Neuronal stem cell (in vitro differentiated cells): ENCODE measurements around the gene FLNC.

Experiments
- DNase-seq: peaks from one replicate; pipeline ENCODE4 v3.0.0-alpha.2; 2013; ENCODE audit warnings: low spot score
- H2AFZ ChIP-seq: one replicate; pipeline ENCODE4 v1.6.1; 2013; ENCODE audit warnings: mild to moderate bottlenecking, low read length, inconsistent platforms
- H2AK5ac ChIP-seq: 2 replicates; pipeline ENCODE4 v1.6.1; 2013; ENCODE audit warnings: low read depth, mild to moderate bottlenecking, inconsistent platforms, low read length, moderate library complexity, mixed read lengths
- H2BK120ac ChIP-seq: 2 replicates; pipeline ENCODE4 v1.6.1; 2013; ENCODE audit warnings: low read depth, mild to moderate bottlenecking, inconsistent platforms, low read length, moderate library complexity, mixed read lengths
- H2BK12ac ChIP-seq: one replicate; pipeline ENCODE4 v1.6.1; 2013; ENCODE audit warnings: low read length, inconsistent platforms
- H2BK15ac ChIP-seq: 2 replicates; pipeline ENCODE4 v1.6.1; 2013; ENCODE audit warnings: mild to moderate bottlenecking, low read length, inconsistent platforms, mixed read lengths
- H2BK5ac ChIP-seq: one replicate; pipeline ENCODE4 v1.6.1; 2013; ENCODE audit warnings: inconsistent platforms, mild to moderate bottlenecking, low read length, moderate library complexity
- H3K14ac ChIP-seq: one replicate; pipeline ENCODE4 v1.6.1; 2013; ENCODE audit warnings: low read length, inconsistent platforms
- H3K18ac ChIP-seq: 2 replicates; pipeline ENCODE4 v1.6.1; 2013; ENCODE audit warnings: low read length, inconsistent platforms
- H3K23ac ChIP-seq: 2 replicates; pipeline ENCODE4 v1.6.1; 2013; ENCODE audit warnings: low read depth, mild to moderate bottlenecking, mixed read lengths, low read length, inconsistent platforms; ENCODE audit not compliant: poor library complexity
- H3K27ac ChIP-seq: replicated peaks from 3 replicates; pipeline ENCODE4 v1.5.1; 2013; ENCODE audit warnings: low read length, inconsistent platforms
- H3K27me3 ChIP-seq, 3 experiments: 2 replicates each; pipeline ENCODE4 v1.6.1; 2013; ENCODE audit warnings: low read length in 3 of 3, mild to moderate bottlenecking in 2 of 3, inconsistent platforms in 1 of 3, low read depth in 1 of 3, mixed read lengths in 1 of 3, moderate library complexity in 1 of 3; ENCODE audit not compliant: control insufficient read depth in 3 of 3, insufficient read depth in 3 of 3
- H3K36me3 ChIP-seq, 2 donors: replicated peaks in 1 of 2; 2 replicates each; pipeline ENCODE4 v1.6.1; 2013; ENCODE audit warnings: low read length in 2 of 2; ENCODE audit not compliant: control insufficient read depth in 2 of 2, insufficient read depth in 2 of 2
- H3K4ac ChIP-seq: 2 replicates; pipeline ENCODE4 v1.6.1; 2013; ENCODE audit warnings: inconsistent platforms, mild to moderate bottlenecking, low read length, moderate library complexity
- H3K4me1 ChIP-seq, 2 donors: 1 replicate in 1 of 2; 2 replicates in 1 of 2; pipeline ENCODE4 v1.6.1; 2013; ENCODE audit warnings: low read length in 2 of 2, low read depth in 1 of 2; ENCODE audit not compliant: control insufficient read depth in 2 of 2, insufficient read depth in 1 of 2
- H3K4me2 ChIP-seq: one replicate; pipeline ENCODE4 v1.6.1; 2013; ENCODE audit warnings: mild to moderate bottlenecking, low read length, inconsistent platforms; ENCODE audit not compliant: insufficient read depth, poor library complexity, severe bottlenecking
- H3K4me3 ChIP-seq, 2 donors: 2 replicates each; pipeline ENCODE4 v1.5.1; 2013; ENCODE audit warnings: low read length in 2 of 2, mild to moderate bottlenecking in 2 of 2, inconsistent platforms in 1 of 2, moderate library complexity in 1 of 2
- H3K79me1 ChIP-seq: one replicate; pipeline ENCODE4 v1.6.1; 2013; ENCODE audit warnings: low read depth, mild to moderate bottlenecking, inconsistent platforms, low read length, moderate library complexity
- H3K9ac ChIP-seq: one replicate; pipeline ENCODE4 v1.6.1; 2013; ENCODE audit warnings: mild to moderate bottlenecking, low read depth, low read length, inconsistent platforms; ENCODE audit not compliant: poor library complexity
- H3K9me3 ChIP-seq, 2 donors: replicated peaks in 1 of 2; 2 replicates each; pipeline versions ENCODE3 to v1.6.1; 2013; ENCODE audit warnings: low read length in 2 of 2, mild to moderate bottlenecking in 2 of 2, inconsistent platforms in 1 of 2, low read depth in 1 of 2, mixed read lengths in 1 of 2, moderate library complexity in 1 of 2; ENCODE audit not compliant: control insufficient read depth in 2 of 2, insufficient read depth in 1 of 2
- H4K8ac ChIP-seq: one replicate; pipeline ENCODE4 v1.6.1; 2013; ENCODE audit warnings: low read depth, mild to moderate bottlenecking, inconsistent platforms, low read length, moderate library complexity
- H4K91ac ChIP-seq: one replicate; pipeline ENCODE4 v1.6.1; 2013; ENCODE audit warnings: low read length, low read depth, mild to moderate bottlenecking, inconsistent platforms; ENCODE audit not compliant: poor library complexity
- WGBS, 2 donors: extraction: QIAGEN DNeasy Blood & Tissue Kit; methylation state at CpG; one replicate each; pipeline ENCODE4 v1.1.7; 2013; ENCODE audit warnings: missing lambda C conversion rate in 2 of 2, mixed read lengths in 1 of 2; ENCODE audit not compliant: insufficient read length in 2 of 2, insufficient replicate concordance in 1 of 2; ENCODE audit errors: extremely low coverage in 2 of 2; 5-methylcytosine and 5-hydroxymethylcytosine counted together

The FLNC gene

GRCh38 chr7:128863433-128863989 is 33.3 kb downstream of the FLNC start:
- peak overlapping the region; percentile 89 for H2AFZ ChIP-seq
- peak overlapping the region; percentile 90 for H3K4me2 ChIP-seq
- H2BK5ac ChIP-seq, result no peak overlapping the region
- no peaks in the 10 kb centered on the region for H3K9me3 ChIP-seq
- H3K23ac ChIP-seq, result no peak overlapping the region
- no peak overlapping the region for H2BK12ac ChIP-seq
- peak overlapping the region; percentile 97 for H3K9ac ChIP-seq
- peak overlapping the region; percentile 86 to 90 for H3K4me3 ChIP-seq
- peaks cover 0 to 13% (median 0%) of the 10 kb centered on the region in 3 experiments for H3K27me3 ChIP-seq
- DNase-seq, result peak; percentile 51
- no peak overlapping the region for H2BK120ac ChIP-seq
- H3K4ac ChIP-seq, result no peak overlapping the region
- peaks cover 15% of the 10 kb centered on the region in 2 donors for H3K36me3 ChIP-seq
- H3K27ac ChIP-seq, result no peak overlapping the region
- no peak overlapping the region for H3K14ac ChIP-seq
- no peak overlapping the region for H4K91ac ChIP-seq
- no peak overlapping the region for H2AK5ac ChIP-seq
- no peaks in the 10 kb centered on the region for H3K79me1 ChIP-seq
- H4K8ac ChIP-seq, result no peak overlapping the region
- peak overlapping the region; percentile 28 for H3K18ac ChIP-seq
- no peak overlapping the region for H2BK15ac ChIP-seq
- peaks cover 10 to 11% of the 10 kb centered on the region in 2 donors for H3K4me1 ChIP-seq
- WGBS, 2 donors, result no CpG with 5 or more reads among the region's 6 CpGs

DNA sequence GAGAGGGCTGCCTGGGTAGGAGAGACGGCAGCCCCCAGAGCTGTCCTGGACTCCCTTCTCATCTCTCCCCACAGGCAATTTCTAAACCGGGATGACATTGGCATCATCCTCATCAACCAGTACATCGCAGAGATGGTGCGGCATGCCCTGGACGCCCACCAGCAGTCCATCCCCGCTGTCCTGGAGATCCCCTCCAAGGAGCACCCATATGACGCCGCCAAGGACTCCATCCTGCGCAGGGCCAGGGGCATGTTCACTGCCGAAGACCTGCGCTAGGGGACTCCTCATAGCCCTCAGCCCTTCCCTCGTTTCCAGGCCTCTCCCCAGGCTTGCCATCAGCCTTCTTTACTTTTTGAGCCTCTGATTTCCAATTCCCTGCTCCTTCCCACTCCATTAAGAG is 35.1 kb downstream of the FLNC start:
- Histone ChIP-seq H2BK120ac (no peak overlapping the region), H3K4me3 (no peak overlapping the region), H3K79me1 (no peaks in the 10 kb centered on the region), H3K27me3 (peaks cover 0 to 30% (median 5%) of the 10 kb centered on the region in 3 experiments), H2BK12ac (no peak overlapping the region), H4K91ac (no peak overlapping the region), H3K4ac (no peak overlapping the region), H2BK5ac (no peak overlapping the region), H3K9ac (no peak overlapping the region), H3K18ac (no peak overlapping the region), H3K14ac (no peak overlapping the region), H2AK5ac (no peak overlapping the region), H3K23ac (no peak overlapping the region), H3K9me3 (no peaks in the 10 kb centered on the region), H2AFZ (no peak overlapping the region), H2BK15ac (no peak overlapping the region), H3K36me3 (peaks cover 14 to 15% of the 10 kb centered on the region in 2 donors), H3K4me2 (no peak overlapping the region), H3K4me1 (peaks cover 3 to 16% of the 10 kb centered on the region in 2 donors), H4K8ac (no peak overlapping the region), H3K27ac (no peak overlapping the region)
- DNase-seq, result no peak
- no CpG with 5 or more reads among the region's 12 CpGs for WGBS, 2 donors

DNA sequence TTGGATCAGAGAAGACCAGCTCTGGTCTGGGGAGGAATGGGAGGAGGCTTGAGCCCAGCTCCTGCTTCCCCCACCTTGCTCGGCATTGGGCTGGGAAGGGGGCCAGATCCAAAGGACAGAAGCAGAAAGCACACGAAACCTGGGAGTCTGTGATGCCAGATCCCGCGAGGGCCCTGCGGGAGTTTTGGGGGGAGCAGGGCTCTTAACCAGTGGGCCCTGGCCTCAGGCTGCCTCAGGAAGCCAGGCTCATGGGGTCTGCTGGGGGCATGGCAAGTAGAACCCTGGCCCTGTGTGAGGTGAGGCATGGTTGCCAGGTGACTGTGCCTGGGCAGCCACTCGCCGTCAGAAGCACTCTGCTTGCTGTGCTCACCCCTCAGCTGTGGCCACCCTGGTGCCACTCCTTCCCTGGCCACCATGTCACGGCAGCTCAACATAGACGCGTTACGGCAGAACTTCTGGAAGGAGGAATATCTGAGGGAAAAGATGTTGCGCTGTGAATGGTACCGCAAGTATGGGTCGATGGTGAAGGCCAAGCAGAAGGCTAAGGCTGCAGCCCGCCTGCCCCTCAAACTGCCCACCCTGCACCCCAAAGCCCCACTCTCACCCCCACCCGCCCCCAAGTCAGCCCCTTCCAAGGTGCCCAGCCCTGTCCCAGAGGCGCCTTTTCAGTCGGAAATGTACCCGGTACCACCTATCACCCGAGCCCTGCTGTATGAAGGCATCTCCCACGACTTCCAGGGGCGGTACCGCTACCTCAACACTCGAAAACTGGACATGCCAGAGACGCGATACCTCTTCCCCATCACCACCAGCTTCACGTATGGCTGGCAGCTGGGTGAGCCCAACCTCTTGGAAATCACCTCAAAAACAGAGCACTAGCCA is 36.0 kb downstream of the FLNC start:
- Histone ChIP-seq H2BK5ac (no peak overlapping the region), H3K14ac (no peak overlapping the region), H3K27ac (no peak overlapping the region), H3K18ac (no peak overlapping the region), H4K91ac (no peak overlapping the region), H3K79me1 (no peaks in the 10 kb centered on the region), H3K4me3 (no peak overlapping the region), H4K8ac (no peak overlapping the region), H3K4me1 (peaks cover 3 to 16% of the 10 kb centered on the region in 2 donors), H3K9ac (no peak overlapping the region), H3K4me2 (no peak overlapping the region), H3K27me3 (peaks cover 0 to 38% (median 14%) of the 10 kb centered on the region in 3 experiments), H2AK5ac (no peak overlapping the region), H2BK120ac (no peak overlapping the region), H3K4ac (no peak overlapping the region), H3K9me3 (no peaks in the 10 kb centered on the region), H2AFZ (no peak overlapping the region), H2BK12ac (no peak overlapping the region), H3K23ac (peak overlapping the region; percentile 81), H3K36me3 (peaks cover 14 to 15% of the 10 kb centered on the region in 2 donors), H2BK15ac (no peak overlapping the region)
- WGBS, 2 donors, result no CpG with 5 or more reads among the region's 27 CpGs
- DNase-seq, result no peak

DNA sequence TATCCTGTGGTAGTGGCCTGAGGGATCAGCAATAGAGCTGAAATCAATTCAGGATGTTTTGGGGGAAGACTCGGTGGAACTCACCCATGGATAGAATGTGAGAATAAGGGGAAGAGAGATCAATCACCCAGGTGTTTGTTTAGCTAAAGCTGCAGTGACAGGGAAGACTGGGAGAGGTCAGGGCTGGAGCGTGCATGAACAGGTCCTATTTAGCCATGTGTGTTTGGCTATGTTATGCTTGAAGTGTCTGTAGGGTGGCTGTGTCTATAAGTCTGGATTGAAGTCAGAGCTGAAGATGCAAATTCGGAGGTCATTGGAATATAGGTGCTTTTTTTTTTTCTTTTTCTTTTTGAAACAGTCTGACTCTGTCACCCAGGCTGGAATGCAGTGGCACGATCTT is 37.0 kb downstream of the FLNC start:
- WGBS, 2 donors, result no CpG with 5 or more reads among the region's 4 CpGs
- no peak overlapping the region for H3K4me2 ChIP-seq
- H4K8ac ChIP-seq, result no peak overlapping the region

More for the DNA sequence above, 37.0 kb downstream of the FLNC start:
- H2BK12ac ChIP-seq, result no peak overlapping the region
- no peak for DNase-seq
- no peak overlapping the region for H2BK5ac ChIP-seq
- H2BK120ac ChIP-seq, result no peak overlapping the region
- H2BK15ac ChIP-seq, result no peak overlapping the region
- H3K4me1 ChIP-seq, result peaks cover 3 to 14% of the 10 kb centered on the region in 2 donors
- H3K14ac ChIP-seq, result no peak overlapping the region
- H3K36me3 ChIP-seq, result peaks cover 14 to 15% of the 10 kb centered on the region in 2 donors
- no peak overlapping the region for H3K9ac ChIP-seq
- H4K91ac ChIP-seq, result no peak overlapping the region
- no peaks in the 10 kb centered on the region for H3K79me1 ChIP-seq
- H2AK5ac ChIP-seq, result no peak overlapping the region
- no peak overlapping the region for H3K27ac ChIP-seq
- no peak overlapping the region for H3K23ac ChIP-seq
- no peak overlapping the region for H3K4me3 ChIP-seq
- no peaks in the 10 kb centered on the region for H3K9me3 ChIP-seq
- H3K4ac ChIP-seq, result no peak overlapping the region
- no peak overlapping the region for H3K18ac ChIP-seq
- H3K27me3 ChIP-seq, result peaks cover 0 to 40% (median 23%) of the 10 kb centered on the region in 3 experiments
- H2AFZ ChIP-seq, result no peak overlapping the region
